CD8-positive, alpha-beta memory T cell (primary cell): ENCODE measurements around the gene NES. TPM values are rescaled to one million over a fixed set of nuclear protein-coding genes. Genes with fewer than 3 reads are reported as not detected.

Source experiments
- CTCF ChIA-PET: fragments of 350-600 bp; sonication (Branson Sonifier 250); formaldehyde crosslinking; loops from one replicate; lab custom pipeline; 2021; ENCODE audit warnings: antibody characterized with exemption; lab: Charles Lee
- POLR2A ChIA-PET: fragments of 350-600 bp; sonication (Branson Sonifier 250); formaldehyde crosslinking; loops from one replicate; lab custom pipeline; 2021; ENCODE audit warnings: antibody characterized with exemption; lab: Charles Lee
- DNase-seq, 5 donors: peaks; one replicate each; pipeline versions ENCODE4 v3.0.0 to v3.0.0-alpha.2; 2020 to 2022; ENCODE audit warnings: mixed read lengths in 1 of 5
- H3K27ac ChIP-seq: one replicate; pipeline ENCODE4 v1.7.0; 2013; ENCODE audit warnings: low read depth, mild to moderate bottlenecking, low read length, moderate library complexity
- H3K27me3 ChIP-seq: 2 replicates; pipeline ENCODE4 v1.7.0; 2013; ENCODE audit warnings: low read length, mild to moderate bottlenecking; ENCODE audit not compliant: insufficient read depth, poor library complexity, severe bottlenecking
- H3K36me3 ChIP-seq: 2 replicates; pipeline ENCODE4 v1.7.0; 2013; ENCODE audit warnings: mild to moderate bottlenecking, low read length, moderate library complexity; ENCODE audit not compliant: insufficient read depth
- H3K4me1 ChIP-seq: 2 replicates; pipeline ENCODE4 v1.7.0; 2013; ENCODE audit warnings: mild to moderate bottlenecking, low read length, moderate library complexity; ENCODE audit not compliant: insufficient read depth
- H3K4me3 ChIP-seq: 2 replicates; pipeline ENCODE4 v1.7.0; 2013; ENCODE audit warnings: mild to moderate bottlenecking, low read length
- H3K9me3 ChIP-seq: 2 replicates; pipeline ENCODE4 v1.7.0; 2013; ENCODE audit warnings: mild to moderate bottlenecking, low read length
- H3K27ac Mint-ChIP-seq, 8 donors: one replicate each; pipeline ENCODE4 v1.8.0; 2020 to 2021; ENCODE audit warnings: mixed read lengths in 8 of 8, mild to moderate bottlenecking in 6 of 8, inconsistent platforms in 3 of 8, moderate library complexity in 3 of 8
- H3K27me3 Mint-ChIP-seq, 2 donors: one replicate each; pipeline ENCODE4 v1.8.0; 2020 to 2021; ENCODE audit warnings: mixed read lengths in 2 of 2, mild to moderate bottlenecking in 1 of 2, moderate library complexity in 1 of 2
- H3K36me3 Mint-ChIP-seq, 3 donors: one replicate each; pipeline ENCODE4 v1.8.0; 2020 to 2021; ENCODE audit warnings: mixed read lengths in 3 of 3, inconsistent platforms in 1 of 3, mild to moderate bottlenecking in 1 of 3
- H3K4me1 Mint-ChIP-seq, 3 donors: one replicate each; pipeline ENCODE4 v1.8.0; 2020 to 2021; ENCODE audit warnings: mixed read lengths in 3 of 3, inconsistent platforms in 1 of 3, mild to moderate bottlenecking in 1 of 3
- H3K4me3 Mint-ChIP-seq, 7 donors: one replicate each; pipeline ENCODE4 v1.8.0; 2020 to 2021; ENCODE audit warnings: mixed read lengths in 7 of 7, mild to moderate bottlenecking in 6 of 7, moderate library complexity in 4 of 7, inconsistent platforms in 2 of 7
- H3K9me3 Mint-ChIP-seq, 5 donors: one replicate each; pipeline ENCODE4 v1.8.0; 2020 to 2022; ENCODE audit warnings: mixed read lengths in 5 of 5, mild to moderate bottlenecking in 3 of 5, moderate library complexity in 2 of 5, inconsistent platforms in 1 of 5
- polyA plus RNA-seq: library from polyadenylated mRNA; unstranded; fragments of 300-500 nt; fragmentation: Illumina TruSeq; gene quantifications from one replicate; pipeline ENCODE4 v1.2.3, GENCODE V29; 2021
- total RNA-seq, 2 experiments: library from RNA; stranded (reverse); gene quantifications; one replicate each; pipeline ENCODE4 v1.2.3, GENCODE V29; 2021

The NES gene
- total and polyA plus RNA-seq, 3 experiments from 2014 or later = not detected

- ChIA-PET POLR2A (no interaction called here), CTCF (interaction anchor here (1.6 to 6.8 kb wide), 4 partner anchors 11 to 34 kb away, joined by 7 to 183 read pairs (median 64); partner anchors contain the start of genes CRABP2, ISG20L2 and METTL25B)
- peaks cover 25% of the 10 kb centered on the region for H3K27me3 ChIP-seq
- peak overlapping the region in 1 of 8 donors; percentile 7 for H3K27ac Mint-ChIP-seq
- H3K9me3 ChIP-seq = no peaks in the 10 kb centered on the region
- peaks cover 3% of the 10 kb centered on the region for H3K4me1 ChIP-seq
- peak overlapping the region; percentile 74 for H3K27ac ChIP-seq
- DNase-seq = peak in 2 of 5 donors; percentile 9 to 22
- H3K4me3 Mint-ChIP-seq = no peak overlapping the region
- no peaks in the 10 kb centered on the region for H3K36me3 ChIP-seq
- H3K4me1 Mint-ChIP-seq = peaks cover 9 to 30% (median 15%) of the 10 kb centered on the region in 3 donors
- H3K36me3 Mint-ChIP-seq = peaks cover 0 to 10% (median 0%) of the 10 kb centered on the region in 3 donors
- no peak overlapping the region for H3K4me3 ChIP-seq
- H3K27me3 Mint-ChIP-seq = peaks cover 52 to 77% of the 10 kb centered on the region in 2 donors
- peaks cover 0 to 2% (median 0%) of the 10 kb centered on the region in 5 donors for H3K9me3 Mint-ChIP-seq
These were observed 16.0 kb upstream of the NES start for GRCh38 chr1:156692925-156693847.

DNA sequence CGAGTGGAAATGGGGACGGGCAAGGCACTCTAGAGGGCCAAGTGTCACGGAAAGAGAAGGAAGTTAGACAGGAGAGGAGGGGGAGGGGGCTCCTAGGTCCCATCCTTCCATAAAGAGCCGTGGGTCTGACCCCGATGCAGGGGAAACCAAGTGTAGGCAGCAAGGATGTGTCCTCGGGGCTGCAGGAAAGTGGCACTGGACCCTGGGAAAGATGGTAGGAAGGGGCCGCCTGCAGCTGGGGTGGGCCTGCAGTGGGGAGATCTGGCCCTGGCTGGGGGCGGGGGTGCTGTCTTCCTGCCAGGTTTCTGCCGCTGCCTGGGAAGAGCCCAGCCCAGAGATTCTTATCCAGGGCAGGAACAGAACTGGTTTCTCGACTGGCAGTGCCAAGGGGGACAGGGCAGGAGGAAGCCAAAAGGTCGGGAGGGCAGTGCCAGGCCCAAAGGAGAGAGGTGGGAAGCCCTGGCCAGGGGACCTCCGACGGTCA is 15.3 kb upstream of the NES start:
- Histone ChIP-seq H3K36me3 (no peaks in the 10 kb centered on the region), H3K4me3 (no peak overlapping the region), H3K27ac (no peak overlapping the region), H3K27me3 (peaks cover 25% of the 10 kb centered on the region), H3K4me1 (peaks cover 3% of the 10 kb centered on the region), H3K9me3 (no peaks in the 10 kb centered on the region)
- ChIA-PET POLR2A (no interaction called here), CTCF (interaction anchor here (1.2 to 6.8 kb wide), 4 partner anchors 12 to 192 kb away, joined by 3 to 183 read pairs (median 83); partner anchors contain the start of genes CRABP2, INSRR, ISG20L2 and MEF2D)
- H3K27ac Mint-ChIP-seq = no peak overlapping the region
- no peak for DNase-seq
- peaks cover 0 to 2% (median 0%) of the 10 kb centered on the region in 5 donors for H3K9me3 Mint-ChIP-seq
- peaks cover 48 to 71% of the 10 kb centered on the region in 2 donors for H3K27me3 Mint-ChIP-seq
- H3K36me3 Mint-ChIP-seq = peaks cover 0 to 10% (median 0%) of the 10 kb centered on the region in 3 donors
- H3K4me1 Mint-ChIP-seq = peaks cover 9 to 30% (median 15%) of the 10 kb centered on the region in 3 donors
- no peak overlapping the region for H3K4me3 Mint-ChIP-seq

DNA sequence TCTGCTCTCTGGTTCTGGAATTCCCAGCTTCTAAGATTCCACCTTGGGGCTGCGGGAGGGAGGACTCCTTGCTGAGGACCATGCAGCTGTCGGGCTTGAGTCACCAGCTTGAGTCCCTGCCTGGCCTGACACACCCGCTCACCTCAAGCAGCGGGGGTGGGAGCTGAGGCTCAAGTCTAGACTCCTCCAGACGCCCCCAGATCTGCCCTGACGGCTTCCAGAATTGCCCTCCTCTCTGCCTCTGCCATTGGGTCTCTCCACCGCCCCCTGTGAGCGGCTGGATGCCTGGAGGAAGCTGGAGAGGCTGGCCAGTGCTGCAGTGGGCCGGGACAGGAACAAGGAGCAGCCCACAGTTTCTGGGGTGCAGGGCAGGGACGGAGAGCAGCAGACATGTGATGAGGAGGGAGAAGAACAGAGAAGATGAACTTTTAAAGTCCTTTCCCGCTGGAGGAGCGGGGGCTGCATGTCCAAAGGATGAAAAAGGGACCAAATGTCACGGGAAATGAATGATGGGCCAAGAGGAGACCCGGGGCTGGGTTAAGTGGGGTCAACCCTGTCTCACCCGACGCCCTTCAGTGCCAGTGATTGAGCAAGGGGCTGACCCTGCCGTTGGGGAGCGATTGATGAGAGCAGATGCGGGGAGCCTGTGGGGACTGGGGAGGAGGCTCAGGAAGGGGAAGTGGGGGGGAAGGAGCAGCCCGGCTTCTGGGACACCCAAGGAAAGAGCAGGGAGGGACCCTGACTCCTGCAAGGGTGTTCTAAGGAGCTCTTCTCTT is 14.6 kb upstream of the NES start:
- Histone ChIP-seq H3K4me3 (no peak overlapping the region), H3K27me3 (peaks cover 25% of the 10 kb centered on the region), H3K9me3 (no peaks in the 10 kb centered on the region), H3K36me3 (no peaks in the 10 kb centered on the region), H3K27ac (no peak overlapping the region), H3K4me1 (peaks cover 3% of the 10 kb centered on the region)
- Mint-ChIP-seq H3K9me3 (peaks cover 0 to 2% (median 0%) of the 10 kb centered on the region in 5 donors), H3K4me1 (peaks cover 9 to 30% (median 15%) of the 10 kb centered on the region in 3 donors), H3K36me3 (peaks cover 0 to 6% (median 0%) of the 10 kb centered on the region in 3 donors), H3K4me3 (no peak overlapping the region), H3K27ac (peak overlapping the region in 1 of 8 donors; percentile 89), H3K27me3 (peaks cover 46 to 65% of the 10 kb centered on the region in 2 donors)
- ChIA-PET CTCF (interaction anchor here (1.1 to 6.8 kb wide), 6 partner anchors 13 to 191 kb away, joined by 3 to 183 read pairs (median 32); partner anchors contain the start of genes CRABP2, INSRR, ISG20L2 and MEF2D), POLR2A (no interaction called here)
- no peak for DNase-seq

GRCh38 chr1:156691191-156691590 is 14.0 kb upstream of the NES start:
- peaks cover 9 to 30% (median 15%) of the 10 kb centered on the region in 3 donors for H3K4me1 Mint-ChIP-seq
- H3K9me3 ChIP-seq = no peaks in the 10 kb centered on the region

GRCh38 chr1:156690675-156691036 is 13.4 kb upstream of the NES start:
- Histone ChIP-seq H3K27me3 (peaks cover 25% of the 10 kb centered on the region), H3K27ac (no peak overlapping the region), H3K36me3 (no peaks in the 10 kb centered on the region), H3K4me3 (no peak overlapping the region), H3K9me3 (no peaks in the 10 kb centered on the region), H3K4me1 (peaks cover 3% of the 10 kb centered on the region)
- no peaks in the 10 kb centered on the region for H3K36me3 Mint-ChIP-seq
- ChIA-PET CTCF (interaction anchor here (1.1 to 6.8 kb wide), 18 partner anchors 8 to 237 kb away, joined by 3 to 183 read pairs (median 11); partner anchors contain the start of genes CRABP2, INSRR, ISG20L2 and METTL25B), POLR2A (interaction anchor here (1.9 kb wide), 1 partner anchor 38 kb away, joined by 9 read pairs; the partner anchor contains the start of genes ISG20L2 and METTL25B)
- no peak overlapping the region for H3K27ac Mint-ChIP-seq
- H3K27me3 Mint-ChIP-seq = peaks cover 42 to 59% of the 10 kb centered on the region in 2 donors
- no peak overlapping the region for H3K4me3 Mint-ChIP-seq
- H3K9me3 Mint-ChIP-seq = no peaks in the 10 kb centered on the region
- peaks cover 9 to 30% (median 15%) of the 10 kb centered on the region in 3 donors for H3K4me1 Mint-ChIP-seq
- no peak for DNase-seq

More at GRCh38 chr1:156691191-156691590, 14.0 kb upstream of the NES start:
- no peak overlapping the region for H3K27ac Mint-ChIP-seq
- H3K36me3 ChIP-seq = no peaks in the 10 kb centered on the region
- no peak for DNase-seq
- H3K27me3 ChIP-seq = peaks cover 25% of the 10 kb centered on the region
- no peak overlapping the region for H3K27ac ChIP-seq
- peaks cover 3% of the 10 kb centered on the region for H3K4me1 ChIP-seq
- H3K36me3 Mint-ChIP-seq = no peaks in the 10 kb centered on the region
- H3K27me3 Mint-ChIP-seq = peaks cover 40 to 59% of the 10 kb centered on the region in 2 donors
- ChIA-PET POLR2A (no interaction called here), CTCF (interaction anchor here (0.6 to 6.8 kb wide), 11 partner anchors 8 to 294 kb away, joined by 3 to 183 read pairs (median 17); partner anchors contain the start of genes CRABP2, INSRR, ISG20L2 and MEF2D)
- no peak overlapping the region for H3K4me3 Mint-ChIP-seq
- no peaks in the 10 kb centered on the region for H3K9me3 Mint-ChIP-seq
- H3K4me3 ChIP-seq = no peak overlapping the region

- Histone ChIP-seq H3K27me3 (peaks cover 25% of the 10 kb centered on the region), H3K36me3 (no peaks in the 10 kb centered on the region), H3K27ac (no peak overlapping the region), H3K9me3 (no peaks in the 10 kb centered on the region), H3K4me1 (peaks cover 3% of the 10 kb centered on the region), H3K4me3 (no peak overlapping the region)
- no peaks in the 10 kb centered on the region for H3K36me3 Mint-ChIP-seq
- peaks cover 45 to 59% of the 10 kb centered on the region in 2 donors for H3K27me3 Mint-ChIP-seq
- H3K4me1 Mint-ChIP-seq = peaks cover 9 to 30% (median 15%) of the 10 kb centered on the region in 3 donors
- DNase-seq = no peak
- no peak overlapping the region for H3K27ac Mint-ChIP-seq
- no peaks in the 10 kb centered on the region for H3K9me3 Mint-ChIP-seq
- ChIA-PET CTCF (interaction anchor here (0.6 to 6.8 kb wide), 33 partner anchors 9 to 309 kb away, joined by 3 to 183 read pairs (median 5); partner anchors contain the start of genes CRABP2, HDGF, INSRR and ISG20L2), POLR2A (interaction anchor here (1.3 to 1.9 kb wide), 2 partner anchors 36 to 38 kb away, joined by 4 to 9 read pairs; partner anchors contain the start of genes ISG20L2 and METTL25B)
- H3K4me3 Mint-ChIP-seq = no peak overlapping the region
These were observed 12.9 kb upstream of the NES start for GRCh38 chr1:156689953-156690674.
